NB4 (cell line): ENCODE results near the gene FAM184B.

Experiments used
- MYC ChIP-seq: IDR thresholded peaks from 2 replicates; pipeline ENCODE4 v1.6.1; 2011; ENCODE audit warnings: low read depth, low read length
- POLR2A ChIP-seq: IDR thresholded peaks from 2 replicates; pipeline ENCODE4 v1.6.1; 2011; ENCODE audit warnings: mild to moderate bottlenecking; ENCODE audit not compliant: insufficient read length; ENCODE audit errors: extremely low read depth
- TF ChIP-seq, protein P1 (sequence below): IDR thresholded peaks from one replicate; pipeline ENCODE4 v1.5.1; 2012; ENCODE audit warnings: low read depth, low read length
- TF ChIP-seq, protein P2 (sequence below): IDR thresholded peaks from 2 replicates; pipeline ENCODE4 v1.6.1; 2011; ENCODE audit warnings: low read depth, low read length

GRCh38 chr4:17624821-17625220, 156.6 kb downstream of the FAM184B start:
- TF ChIP-seq POLR2A: no peak
- TF ChIP-seq, protein P1, sequence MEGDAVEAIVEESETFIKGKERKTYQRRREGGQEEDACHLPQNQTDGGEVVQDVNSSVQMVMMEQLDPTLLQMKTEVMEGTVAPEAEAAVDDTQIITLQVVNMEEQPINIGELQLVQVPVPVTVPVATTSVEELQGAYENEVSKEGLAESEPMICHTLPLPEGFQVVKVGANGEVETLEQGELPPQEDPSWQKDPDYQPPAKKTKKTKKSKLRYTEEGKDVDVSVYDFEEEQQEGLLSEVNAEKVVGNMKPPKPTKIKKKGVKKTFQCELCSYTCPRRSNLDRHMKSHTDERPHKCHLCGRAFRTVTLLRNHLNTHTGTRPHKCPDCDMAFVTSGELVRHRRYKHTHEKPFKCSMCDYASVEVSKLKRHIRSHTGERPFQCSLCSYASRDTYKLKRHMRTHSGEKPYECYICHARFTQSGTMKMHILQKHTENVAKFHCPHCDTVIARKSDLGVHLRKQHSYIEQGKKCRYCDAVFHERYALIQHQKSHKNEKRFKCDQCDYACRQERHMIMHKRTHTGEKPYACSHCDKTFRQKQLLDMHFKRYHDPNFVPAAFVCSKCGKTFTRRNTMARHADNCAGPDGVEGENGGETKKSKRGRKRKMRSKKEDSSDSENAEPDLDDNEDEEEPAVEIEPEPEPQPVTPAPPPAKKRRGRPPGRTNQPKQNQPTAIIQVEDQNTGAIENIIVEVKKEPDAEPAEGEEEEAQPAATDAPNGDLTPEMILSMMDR: no peak
- TF ChIP-seq MYC: no peak
- TF ChIP-seq, protein P2, sequence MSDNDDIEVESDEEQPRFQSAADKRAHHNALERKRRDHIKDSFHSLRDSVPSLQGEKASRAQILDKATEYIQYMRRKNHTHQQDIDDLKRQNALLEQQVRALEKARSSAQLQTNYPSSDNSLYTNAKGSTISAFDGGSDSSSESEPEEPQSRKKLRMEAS: no peak
